SU-DHL-6 (cell line): Measurements from ENCODE around the gene CACNA1B.

Experiments used
- H2AFZ ChIP-seq: fragments of 200-600 bp; sonication (generic); 2 replicates; pipeline ENCODE4 v1.6.1; 2014; ENCODE audit warnings: low read depth, mild to moderate bottlenecking, moderate library complexity, mixed read lengths, antibody characterized with exemption, low read length; ENCODE audit not compliant: severe bottlenecking
- H3F3A ChIP-seq: fragments of 200-600 bp; shearing (Covaris generic); 2 replicates; pipeline ENCODE4 v1.6.0; 2016; ENCODE audit warnings: antibody characterized with exemption, mild to moderate bottlenecking; ENCODE audit not compliant: insufficient read depth
- H3K27ac ChIP-seq: fragments of 200-600 bp; sonication (generic); 2 replicates; pipeline ENCODE4 v1.5.1; 2016; ENCODE audit warnings: low read depth, mild to moderate bottlenecking, low read length, moderate library complexity, mixed read lengths
- H3K27me3 ChIP-seq: fragments of 200-600 bp; sonication (generic), shearing (Covaris generic); 2 replicates; pipeline ENCODE4 v1.6.0; 2014; ENCODE audit warnings: mild to moderate bottlenecking, low read length
- H3K36me3 ChIP-seq: fragments of 200-600 bp; sonication (generic); 2 replicates; pipeline ENCODE4 v1.6.1; 2014; ENCODE audit warnings: mild to moderate bottlenecking, low read length, mixed read lengths
- H3K4me2 ChIP-seq: fragments of 300-600, 200-600 bp; shearing (Covaris generic), sonication (generic); 2 replicates; pipeline ENCODE4 v1.6.0; 2014; ENCODE audit warnings: low read length, low read depth, mild to moderate bottlenecking; ENCODE audit not compliant: poor library complexity, severe bottlenecking
- H3K4me3 ChIP-seq: fragments of 200-600 bp; sonication (generic); 2 replicates; pipeline ENCODE4 v1.5.1; 2014; ENCODE audit warnings: antibody characterized with exemption, low read length, mild to moderate bottlenecking, mixed read lengths; ENCODE audit not compliant: insufficient read depth, poor library complexity, severe bottlenecking
- H3K79me2 ChIP-seq: fragments of 200-600 bp; sonication (generic); 2 replicates; pipeline ENCODE4 v1.6.1; 2014; ENCODE audit warnings: mild to moderate bottlenecking, low read length, moderate library complexity; ENCODE audit not compliant: insufficient read depth
- H3K9ac ChIP-seq: fragments of 200-600 bp; sonication (generic); 2 replicates; pipeline ENCODE4 v1.7.0; 2014; ENCODE audit warnings: mild to moderate bottlenecking, low read length
- H3K9me2 ChIP-seq: fragments of 200-600 bp; sonication (generic); replicated peaks from 2 replicates; pipeline ENCODE4 v1.6.1; 2014; ENCODE audit warnings: low read length; ENCODE audit not compliant: insufficient read depth
- H3K9me3 ChIP-seq: fragments of 200-600 bp; sonication (generic); 2 replicates; pipeline ENCODE4 v1.6.1; 2014; ENCODE audit warnings: low read length, mixed read lengths; ENCODE audit not compliant: insufficient read depth
- H4K20me1 ChIP-seq: fragments of 200-600 bp; sonication (generic); 2 replicates; pipeline ENCODE4 v1.6.1; 2014; ENCODE audit warnings: low read depth, mild to moderate bottlenecking, antibody characterized with exemption, low read length, moderate library complexity, mixed read lengths
- EZH2phosphoT487 ChIP-seq: fragments of 200-600 bp; sonication (generic), shearing (Covaris generic); conservative IDR thresholded peaks from 2 replicates; pipeline ENCODE4 v1.6.1; 2018; ENCODE audit warnings: mild to moderate bottlenecking, antibody characterized with exemption, low read length, moderate library complexity, mixed read lengths
- TF ChIP-seq, protein P1 (sequence below): fragments of 200-600 bp; sonication (generic); IDR thresholded peaks from one replicate; pipeline ENCODE4 v1.5.1; 2017; ENCODE audit warnings: antibody characterized with exemption, mild to moderate bottlenecking, low read length, moderate library complexity; ENCODE audit not compliant: insufficient read depth, poor library complexity, severe bottlenecking

The CACNA1B gene

DNA sequence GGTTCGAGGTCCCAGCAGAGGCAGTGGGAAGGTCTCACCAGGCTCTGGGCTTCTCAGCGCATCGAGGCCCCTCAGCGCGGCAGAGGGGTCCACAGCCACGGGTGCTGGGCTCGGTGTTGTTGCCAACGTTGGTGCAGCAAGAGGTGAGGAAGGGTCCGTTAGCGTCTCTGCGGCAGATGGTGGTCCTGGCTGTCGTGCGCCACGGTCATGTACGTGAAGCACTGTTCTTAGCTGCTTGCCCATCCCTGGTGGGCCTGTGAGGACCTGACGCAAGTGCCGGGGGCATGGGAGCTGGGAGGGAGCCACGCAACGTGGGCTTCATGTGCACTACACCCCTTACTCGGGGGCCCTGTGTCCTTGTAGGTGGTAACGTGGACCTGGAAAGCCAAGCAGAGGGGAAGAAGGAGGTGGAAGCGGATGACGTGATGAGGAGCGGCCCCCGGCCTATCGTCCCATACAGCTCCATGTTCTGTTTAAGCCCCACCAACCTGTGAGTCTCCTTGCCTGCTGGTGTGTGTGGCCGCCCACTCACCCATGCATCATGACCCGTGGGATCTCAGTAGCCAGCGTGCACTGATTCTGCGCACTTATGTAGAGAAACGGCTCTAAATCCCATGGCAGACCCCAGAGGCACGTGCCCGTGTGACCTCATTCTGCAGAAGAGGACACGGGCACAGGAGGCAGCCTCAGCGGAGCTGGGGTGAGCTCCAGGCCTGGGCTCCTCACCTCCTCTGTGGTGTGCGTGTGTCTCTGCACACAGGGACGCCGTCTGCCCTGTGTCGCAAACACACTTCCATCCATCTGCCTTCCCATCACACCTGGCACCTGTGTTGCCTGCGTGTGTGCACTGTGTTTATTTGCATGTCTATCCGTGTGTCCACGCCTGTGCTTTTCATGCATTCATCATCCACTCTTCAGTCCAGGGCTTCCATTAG is 166.1 kb downstream of the CACNA1B start:
- TF ChIP-seq EZH2phosphoT487 = no peak
- TF ChIP-seq, protein P1, sequence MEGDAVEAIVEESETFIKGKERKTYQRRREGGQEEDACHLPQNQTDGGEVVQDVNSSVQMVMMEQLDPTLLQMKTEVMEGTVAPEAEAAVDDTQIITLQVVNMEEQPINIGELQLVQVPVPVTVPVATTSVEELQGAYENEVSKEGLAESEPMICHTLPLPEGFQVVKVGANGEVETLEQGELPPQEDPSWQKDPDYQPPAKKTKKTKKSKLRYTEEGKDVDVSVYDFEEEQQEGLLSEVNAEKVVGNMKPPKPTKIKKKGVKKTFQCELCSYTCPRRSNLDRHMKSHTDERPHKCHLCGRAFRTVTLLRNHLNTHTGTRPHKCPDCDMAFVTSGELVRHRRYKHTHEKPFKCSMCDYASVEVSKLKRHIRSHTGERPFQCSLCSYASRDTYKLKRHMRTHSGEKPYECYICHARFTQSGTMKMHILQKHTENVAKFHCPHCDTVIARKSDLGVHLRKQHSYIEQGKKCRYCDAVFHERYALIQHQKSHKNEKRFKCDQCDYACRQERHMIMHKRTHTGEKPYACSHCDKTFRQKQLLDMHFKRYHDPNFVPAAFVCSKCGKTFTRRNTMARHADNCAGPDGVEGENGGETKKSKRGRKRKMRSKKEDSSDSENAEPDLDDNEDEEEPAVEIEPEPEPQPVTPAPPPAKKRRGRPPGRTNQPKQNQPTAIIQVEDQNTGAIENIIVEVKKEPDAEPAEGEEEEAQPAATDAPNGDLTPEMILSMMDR = no peak
- Histone ChIP-seq H3K4me2 (no peak overlapping the region), H3K36me3 (no peaks in the 10 kb centered on the region), H3K79me2 (no peaks in the 10 kb centered on the region), H3F3A (no peaks in the 10 kb centered on the region), H4K20me1 (no peaks in the 10 kb centered on the region), H3K9ac (no peak overlapping the region), H2AFZ (no peak overlapping the region), H3K9me2 (no peaks in the 10 kb centered on the region), H3K9me3 (no peaks in the 10 kb centered on the region), H3K4me3 (no peak overlapping the region), H3K27ac (no peak overlapping the region), H3K27me3 (no peaks in the 10 kb centered on the region; the same call in 1 of the 2 replicates)

DNA sequence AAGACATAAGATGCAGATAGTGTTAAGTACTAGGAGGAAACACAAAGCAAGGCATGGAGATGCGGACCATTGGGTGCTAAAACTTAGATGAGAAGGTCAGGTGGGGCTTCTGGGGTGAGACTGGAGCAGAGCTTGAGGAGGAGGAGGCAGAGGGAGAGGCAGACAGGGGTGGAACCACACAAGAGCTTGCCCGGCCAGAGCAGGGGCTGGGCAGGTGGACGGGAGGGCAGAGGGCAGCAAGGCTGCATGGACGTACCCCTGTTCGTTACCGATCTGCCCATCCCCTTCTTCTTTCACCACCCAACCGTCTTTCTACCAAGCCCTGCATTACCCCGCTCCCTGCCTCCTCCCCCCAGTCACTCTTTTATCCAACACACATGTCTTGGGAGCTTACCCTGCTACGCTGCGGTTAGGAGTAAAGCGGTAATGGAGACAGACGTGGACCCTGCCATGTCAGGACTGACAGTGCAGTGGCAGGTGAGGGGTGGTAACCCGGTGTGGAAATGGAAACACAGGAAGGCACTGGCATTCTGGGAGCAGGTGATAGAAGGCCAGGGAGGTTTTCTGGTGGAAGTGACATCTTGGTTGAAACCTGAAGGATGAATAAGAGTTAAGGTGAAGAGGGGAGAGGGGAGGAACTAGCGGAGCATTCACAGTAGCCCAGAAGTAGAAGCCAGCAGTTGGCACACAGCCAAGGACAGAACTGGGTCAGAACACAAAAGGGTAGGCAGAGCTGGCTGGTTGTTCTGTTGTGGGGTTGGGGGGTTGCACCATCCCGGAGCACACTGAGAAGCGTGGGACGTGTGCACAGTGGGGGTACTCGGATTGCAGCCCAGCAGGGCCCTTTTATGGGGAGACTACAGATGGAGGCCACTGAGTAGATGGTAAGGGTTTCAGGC is 167.2 kb downstream of the CACNA1B start:
- no peak overlapping the region for H3K27ac ChIP-seq
- no peak overlapping the region for H3K4me2 ChIP-seq
- H3K9me3 ChIP-seq = no peaks in the 10 kb centered on the region
- H4K20me1 ChIP-seq = no peaks in the 10 kb centered on the region
- no peaks in the 10 kb centered on the region for H3K36me3 ChIP-seq
- no peak overlapping the region for H3K4me3 ChIP-seq
- no peaks in the 10 kb centered on the region for H3K9me2 ChIP-seq
- TF ChIP-seq, protein P1 = no peak
- no peak for TF ChIP-seq EZH2phosphoT487
- H2AFZ ChIP-seq = no peak overlapping the region
- no peaks in the 10 kb centered on the region for H3F3A ChIP-seq
- no peaks in the 10 kb centered on the region for H3K79me2 ChIP-seq
- no peaks in the 10 kb centered on the region; the same call in 1 of the 2 replicates for H3K27me3 ChIP-seq
- no peak overlapping the region for H3K9ac ChIP-seq

DNA sequence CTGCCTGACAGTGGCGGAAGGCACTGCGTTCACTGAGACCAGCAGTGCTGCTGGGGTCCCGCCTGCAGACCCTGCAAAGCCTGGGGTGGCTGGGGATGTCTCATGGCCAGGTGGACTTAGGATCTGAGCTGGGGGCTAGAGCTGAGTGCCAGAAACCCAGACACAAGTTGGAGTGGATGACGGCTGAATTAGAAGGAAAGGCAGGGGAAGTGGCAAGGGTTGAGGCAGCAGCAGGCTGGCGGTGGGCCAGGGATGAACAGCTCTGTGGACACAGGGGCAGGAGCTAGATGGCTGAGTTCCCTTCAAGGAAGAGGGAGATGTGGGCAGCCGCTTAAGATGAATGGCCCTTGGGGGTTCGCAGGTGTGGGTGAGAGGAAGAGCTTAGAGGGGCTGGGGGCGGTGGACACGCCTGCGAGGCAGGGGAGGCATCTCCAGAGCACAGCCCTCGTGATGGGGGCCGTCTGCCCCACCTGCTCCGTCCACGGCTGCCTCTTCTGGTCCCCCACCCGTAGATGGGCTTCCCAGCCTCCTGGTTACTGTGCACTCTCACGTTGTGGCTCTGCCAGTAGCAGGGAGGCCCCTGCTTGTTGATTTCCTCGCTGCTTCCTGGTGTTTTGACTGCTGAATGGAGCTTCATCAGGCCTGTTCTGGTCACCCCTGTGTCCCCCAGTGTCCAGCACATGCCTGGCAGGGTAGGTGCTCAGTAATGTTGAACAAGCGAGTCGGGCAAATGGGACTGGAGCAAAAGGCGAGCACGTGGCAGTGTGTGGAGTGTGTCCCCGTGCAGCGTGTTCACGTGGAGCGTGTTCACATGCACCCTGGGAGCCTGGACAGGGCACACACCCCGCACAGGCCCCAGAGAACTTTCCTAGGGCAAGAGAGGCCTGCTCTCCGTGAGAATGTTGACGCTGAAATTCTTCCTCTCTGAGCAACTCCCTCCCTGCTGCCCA is 168.2 kb downstream of the CACNA1B start:
- Histone ChIP-seq H3K36me3 (no peaks in the 10 kb centered on the region), H3K27ac (no peak overlapping the region), H2AFZ (no peak overlapping the region), H3K4me3 (no peak overlapping the region), H3K79me2 (no peaks in the 10 kb centered on the region), H3K4me2 (no peak overlapping the region), H3K9me2 (no peaks in the 10 kb centered on the region), H3K9me3 (no peaks in the 10 kb centered on the region), H4K20me1 (no peaks in the 10 kb centered on the region), H3K9ac (no peak overlapping the region), H3F3A (no peaks in the 10 kb centered on the region), H3K27me3 (no peaks in the 10 kb centered on the region; the same call in 1 of the 2 replicates)
- TF ChIP-seq, protein P1 = no peak
- no peak for TF ChIP-seq EZH2phosphoT487
